ENCODE measurements around the gene BARHL1. TPM values are rescaled to one million over a fixed set of nuclear protein-coding genes. Genes with fewer than 3 reads are reported as not detected.

Gene BARHL1
- total RNA-seq, 6 donors from 2014 or later: not detected

DNA sequence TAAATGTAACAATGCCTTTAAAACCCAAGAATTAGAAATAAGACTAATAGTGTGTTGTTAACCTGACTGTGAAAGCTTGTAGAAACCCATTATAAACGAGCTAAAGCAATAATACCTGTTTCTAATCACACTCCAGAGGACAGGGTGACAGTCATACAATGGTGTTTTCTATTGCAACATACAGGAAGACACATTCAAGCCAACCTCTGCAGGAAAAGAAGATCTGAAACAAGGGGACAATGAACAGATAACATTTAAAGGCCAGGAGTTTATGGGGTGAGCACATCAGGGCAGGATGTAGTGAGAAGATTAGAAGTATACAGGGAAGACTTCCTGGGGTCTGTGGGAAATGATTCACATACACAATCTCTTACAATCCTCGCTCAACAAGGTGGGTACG is 13.8 kb downstream of the BARHL1 start:
- H3K27ac ChIP-seq: no peak overlapping the region
- no peak for DNase-seq
- TF ChIP-seq CTCF (IDR thresholded peaks at IDR 0.05) (no peak), POLR2A (IDR thresholded peaks at IDR 0.05) (no peak), EP300 (IDR thresholded peaks at IDR 0.05) (no peak), POLR2AphosphoS5 (IDR thresholded peaks at IDR 0.05) (no peak)
- no peaks in the 10 kb centered on the region for H3K9me3 ChIP-seq
- 66 to 67% methylated on average over 3 of the region's 3 CpGs for WGBS, 2 donors
- peaks cover 4 to 55% (median 34%) of the 10 kb centered on the region in 4 donors for H3K36me3 ChIP-seq
- no peaks in the 10 kb centered on the region for H3K4me1 ChIP-seq
- no peak overlapping the region for H3K4me3 ChIP-seq
- ATAC-seq (ENCODE audit: low FRiP score in 2 of 2): no peak
- H3K27me3 ChIP-seq: peaks cover 0 to 2% (median 1%) of the 10 kb centered on the region in 4 donors

DNA sequence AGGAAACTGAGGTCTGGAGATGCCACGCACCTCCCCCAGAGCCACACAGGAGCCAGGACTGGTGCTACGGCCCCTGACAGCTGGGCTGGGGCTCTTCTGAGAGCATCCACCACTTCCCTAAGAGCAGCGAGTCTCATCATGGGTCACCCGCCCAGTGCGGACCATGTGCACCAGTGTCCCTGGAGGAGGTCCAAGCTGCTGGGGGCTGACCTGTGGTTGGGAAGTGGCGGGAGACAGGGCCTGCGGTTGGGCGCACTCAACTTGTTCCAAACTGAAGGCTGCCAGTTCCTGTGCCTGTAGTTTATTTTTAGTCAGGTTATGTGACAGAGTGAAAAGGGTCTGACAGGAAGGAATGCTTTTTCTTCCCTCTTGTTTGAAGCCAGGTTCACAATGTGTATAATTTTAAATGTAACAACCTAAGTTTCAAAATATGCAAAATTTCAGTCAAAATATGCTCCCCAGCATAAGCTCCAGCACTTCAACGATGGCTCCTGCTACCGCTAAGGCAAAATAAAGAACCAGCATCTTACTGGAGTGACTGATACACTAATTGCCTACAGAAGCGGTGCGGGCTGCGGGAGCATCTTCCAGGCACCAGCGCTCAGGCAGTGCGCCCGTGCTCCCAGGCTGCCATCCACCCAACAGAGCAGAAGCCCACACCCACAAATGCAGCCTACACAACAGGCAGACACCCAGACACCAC is 14.8 kb downstream of the BARHL1 start:
- ATAC-seq (ENCODE audit: low FRiP score in 2 of 2): peak in 1 of 2 donors; percentile 24
- Histone ChIP-seq H3K4me1 (no peaks in the 10 kb centered on the region), H3K36me3 (peaks cover 4 to 63% (median 41%) of the 10 kb centered on the region in 4 donors), H3K4me3 (no peak overlapping the region), H3K9me3 (no peaks in the 10 kb centered on the region), H3K27me3 (peaks cover 0 to 2% (median 0%) of the 10 kb centered on the region in 4 donors), H3K27ac (no peak overlapping the region)
- WGBS, 2 donors: 84 to 91% methylated on average over 11 to 15 of the region's 16 CpGs
- TF ChIP-seq POLR2AphosphoS5 (IDR thresholded peaks at IDR 0.05) (no peak), CTCF (IDR thresholded peaks at IDR 0.05) (no peak), EP300 (IDR thresholded peaks at IDR 0.05) (no peak), POLR2A (IDR thresholded peaks at IDR 0.05) (no peak)
- DNase-seq: no peak

DNA sequence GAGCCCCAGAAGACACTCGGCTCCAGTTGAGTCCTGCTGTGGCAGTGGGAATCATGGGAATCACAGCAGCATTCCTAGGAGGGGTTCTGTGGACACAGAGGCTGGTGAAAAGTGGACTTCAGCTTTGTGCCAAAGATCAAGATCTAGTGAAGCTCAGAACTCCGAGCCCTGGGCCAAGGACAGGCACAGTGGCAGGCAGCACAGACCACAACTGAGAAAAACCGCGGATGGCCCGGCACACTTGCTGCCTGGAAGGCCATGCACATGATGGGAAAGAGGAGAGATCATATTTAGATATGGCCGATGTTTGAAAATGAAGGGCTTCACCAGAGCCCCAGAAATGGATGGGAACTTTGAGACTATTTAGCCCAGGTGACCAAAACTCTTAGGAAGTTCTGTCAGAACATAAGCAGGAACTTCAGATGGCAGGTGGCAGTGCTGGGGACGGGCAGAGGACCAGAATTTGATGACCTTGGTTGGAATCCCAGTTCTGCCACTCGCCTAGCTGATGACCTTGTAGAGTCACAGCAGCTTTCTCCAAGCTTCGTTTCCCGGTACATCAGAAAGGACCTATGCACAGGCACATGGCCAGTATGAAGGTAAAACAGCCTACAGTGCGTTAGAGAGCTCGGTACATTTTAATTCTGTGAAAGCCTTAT is 18.0 kb downstream of the BARHL1 start:
- no peak overlapping the region for H3K4me3 ChIP-seq
- no peaks in the 10 kb centered on the region for H3K9me3 ChIP-seq
- no peak overlapping the region for H3K27ac ChIP-seq
- DNase-seq (no peak), ATAC-seq (ENCODE audit: low FRiP score in 2 of 2) (no peak)
- no peak for TF ChIP-seq CTCF (IDR thresholded peaks at IDR 0.05)
- whole genome bisulfite sequencing, 2 donors: 86 to 93% methylated on average over 12 of the region's 12 CpGs
- H3K27me3 ChIP-seq: no peaks in the 10 kb centered on the region
- peaks cover 4 to 61% (median 35%) of the 10 kb centered on the region in 4 donors for H3K36me3 ChIP-seq
- no peaks in the 10 kb centered on the region for H3K4me1 ChIP-seq

GRCh38 chr9:132602207-132602606 is 19.8 kb downstream of the BARHL1 start:
- peaks cover 4 to 63% (median 38%) of the 10 kb centered on the region in 4 donors for H3K36me3 ChIP-seq
- no peak for DNase-seq
- ATAC-seq (ENCODE audit: low FRiP score in 2 of 2): no peak
- no peaks in the 10 kb centered on the region for H3K4me1 ChIP-seq
- H3K27me3 ChIP-seq: no peaks in the 10 kb centered on the region
- H3K27ac ChIP-seq: no peak overlapping the region
- TF ChIP-seq POLR2A (IDR thresholded peaks at IDR 0.05) (no peak), POLR2AphosphoS5 (IDR thresholded peaks at IDR 0.05) (no peak), EP300 (IDR thresholded peaks at IDR 0.05) (no peak), CTCF (IDR thresholded peaks at IDR 0.05) (no peak)
- 82 to 84% methylated on average over 3 of the region's 3 CpGs for WGBS, 2 donors
- no peak overlapping the region for H3K4me3 ChIP-seq
- no peaks in the 10 kb centered on the region for H3K9me3 ChIP-seq

Data from upper lobe of left lung (tissue), 6 donors.